K562 (cell line): ENCODE results near the gene CDS2. TPM values are rescaled to one million over a fixed set of nuclear protein-coding genes. Genes with fewer than 3 reads are reported as not detected.
A peak's percentile ranks its signal among the peaks of the same experiment; 100 is the strongest.

Experiments used
- C11orf30 ChIP-seq: fragments of 450-650 bp; IDR thresholded peaks from 2 replicates; pipeline ENCODE4 v1.6.1; 2016; ENCODE audit warnings: low read depth, mild to moderate bottlenecking
- CTBP1 ChIP-seq: fragments of 450-650 bp; IDR thresholded peaks from 2 replicates; pipeline ENCODE4 v1.6.1; 2016; ENCODE audit warnings: borderline replicate concordance
- ELF4 ChIP-seq: fragments of 450-650 bp; formaldehyde crosslinking; IDR thresholded peaks from 2 replicates; pipeline ENCODE4 v1.4.0; 2022; ENCODE audit warnings: missing genetic modification characterization
- HDAC3 ChIP-seq: fragments of 450-650 bp; IDR thresholded peaks from 2 replicates; pipeline ENCODE4 v1.6.1; 2018; ENCODE audit warnings: borderline replicate concordance, mild to moderate bottlenecking, moderate library complexity; ENCODE audit not compliant: partially characterized antibody
- KDM2B ChIP-seq: fragments of 250-450 bp; sonication (Bioruptor Pico); IDR thresholded peaks from 2 replicates; pipeline ENCODE4 v1.8.0; 2021; ENCODE audit warnings: mild to moderate bottlenecking, moderate library complexity
- MCM2 ChIP-seq: fragments of 450-650 bp; IDR thresholded peaks from 2 replicates; pipeline ENCODE4 v1.6.1; 2017; ENCODE audit warnings: low read depth, mild to moderate bottlenecking
- PYGO2 ChIP-seq: fragments of 450-650 bp; IDR thresholded peaks from 2 replicates; pipeline ENCODE4 v1.6.1; 2016; ENCODE audit warnings: mild to moderate bottlenecking, missing genetic modification characterization, moderate library complexity, missing compliant biosample characterization
- RAD51 ChIP-seq: fragments of 450-650 bp; IDR thresholded peaks from 2 replicates; pipeline ENCODE4 v1.7.1; 2016; ENCODE audit warnings: low read depth, mild to moderate bottlenecking, borderline replicate concordance
- SMARCA5 ChIP-seq: fragments of 450-650 bp; IDR thresholded peaks from 2 replicates; pipeline ENCODE4 v1.6.1; 2016
- TBP ChIP-seq: optimal IDR thresholded peaks from 2 replicates; pipeline ENCODE3; 2011; ENCODE audit warnings: low read depth, low read length, improper control_type of control experiment
- THRAP3 ChIP-seq: fragments of 450-650 bp; IDR thresholded peaks from 2 replicates; pipeline ENCODE4 v1.6.1; 2016; ENCODE audit warnings: mild to moderate bottlenecking, inconsistent platforms, borderline replicate concordance
- TSHZ1 ChIP-seq: fragments of 250-450 bp; sonication (Bioruptor Pico); IDR thresholded peaks from 2 replicates; pipeline ENCODE4 v1.4.0; 2020; ENCODE audit warnings: mild to moderate bottlenecking, moderate library complexity
- YBX1 ChIP-seq: fragments of 450-650 bp; IDR thresholded peaks from 2 replicates; pipeline ENCODE4 v1.7.1; 2016; ENCODE audit warnings: mild to moderate bottlenecking
- ZMIZ1 ChIP-seq, 2 experiments: fragments of 150-350 bp in 1 of 2; IDR thresholded peaks; 2 replicates each; pipeline ENCODE4 v1.6.1; 2012 to 2016; ENCODE audit warnings: low read depth in 2 of 2, low read length in 2 of 2, mild to moderate bottlenecking in 1 of 2, moderate library complexity in 1 of 2
- ZNF239 ChIP-seq: fragments of 250-450 bp; sonication (Bioruptor Pico); IDR thresholded peaks from 2 replicates; pipeline ENCODE4 v1.4.0; 2020; ENCODE audit warnings: mild to moderate bottlenecking
- ZNF551 ChIP-seq: fragments of 250-450 bp; sonication (Bioruptor Pico); IDR thresholded peaks from 2 replicates; pipeline ENCODE4 v1.5.0; 2021; ENCODE audit warnings: mild to moderate bottlenecking, moderate library complexity
- ZNF764 ChIP-seq: fragments of 250-450 bp; sonication (Bioruptor Pico); IDR thresholded peaks from 2 replicates; pipeline ENCODE4 v1.4.0; 2020; ENCODE audit warnings: low read depth, mild to moderate bottlenecking, moderate library complexity
- polyA plus RNA-seq, 8 experiments: library from polyadenylated mRNA; depleted of rRNA in 4 of 8; stranded (reverse) in 5 of 8; unstranded in 3 of 8; fragments of >200 nt; fragmentation: Nextera tagmentation in 2 of 8; fragmentation: Illumina TruSeq in 1 of 8; extraction: Ambion mirVana in 2 of 8; extraction: Trizol in 1 of 8; gene quantifications; 2 replicates each; pipeline versions ENCODE4 v1.2.1 to v1.2.3, GENCODE V29; 2011 to 2014; ENCODE audit warnings: inconsistent platforms in 1 of 8, missing spikeins in 1 of 8
- total RNA-seq, 7 experiments: library from RNA; depleted of rRNA in 6 of 7; stranded (reverse); fragments of >200 nt in 6 of 7; fragmentation: Illumina TruSeq in 2 of 7; extraction: Trizol in 2 of 7; gene quantifications; 2 replicates each; pipeline versions ENCODE4 v1.2.1 to v1.2.3, GENCODE V29; 2011 to 2021; ENCODE audit warnings: low replicate concordance in 1 of 7
- TF ChIP-seq, protein P1 (sequence below): fragments of 250-450 bp; sonication (Bioruptor Pico); IDR thresholded peaks from 2 replicates; pipeline ENCODE4 v1.5.0; 2022; ENCODE audit warnings: mild to moderate bottlenecking
- TF ChIP-seq, protein P2 (sequence below): sonication (generic); formaldehyde crosslinking; IDR thresholded peaks from 2 replicates; pipeline ENCODE4 v1.9.0; 2022; ENCODE audit warnings: mild to moderate bottlenecking, missing genetic modification reagents

CDS2 gene
- total and polyA plus RNA-seq, 9 of the 15 experiments (the other 6 are each of a cell fraction or from before 2014, with no cell fraction given): 6.4 to 46.4 (median 12.2) TPM

GRCh38 chr20:5119435-5120184 is 7.2 kb upstream of the CDS2 start, which contains the start of gene PCNA (continued):
- TF ChIP-seq TSHZ1: no peak
- TF ChIP-seq HDAC3: no peak
- TF ChIP-seq, protein P1, sequence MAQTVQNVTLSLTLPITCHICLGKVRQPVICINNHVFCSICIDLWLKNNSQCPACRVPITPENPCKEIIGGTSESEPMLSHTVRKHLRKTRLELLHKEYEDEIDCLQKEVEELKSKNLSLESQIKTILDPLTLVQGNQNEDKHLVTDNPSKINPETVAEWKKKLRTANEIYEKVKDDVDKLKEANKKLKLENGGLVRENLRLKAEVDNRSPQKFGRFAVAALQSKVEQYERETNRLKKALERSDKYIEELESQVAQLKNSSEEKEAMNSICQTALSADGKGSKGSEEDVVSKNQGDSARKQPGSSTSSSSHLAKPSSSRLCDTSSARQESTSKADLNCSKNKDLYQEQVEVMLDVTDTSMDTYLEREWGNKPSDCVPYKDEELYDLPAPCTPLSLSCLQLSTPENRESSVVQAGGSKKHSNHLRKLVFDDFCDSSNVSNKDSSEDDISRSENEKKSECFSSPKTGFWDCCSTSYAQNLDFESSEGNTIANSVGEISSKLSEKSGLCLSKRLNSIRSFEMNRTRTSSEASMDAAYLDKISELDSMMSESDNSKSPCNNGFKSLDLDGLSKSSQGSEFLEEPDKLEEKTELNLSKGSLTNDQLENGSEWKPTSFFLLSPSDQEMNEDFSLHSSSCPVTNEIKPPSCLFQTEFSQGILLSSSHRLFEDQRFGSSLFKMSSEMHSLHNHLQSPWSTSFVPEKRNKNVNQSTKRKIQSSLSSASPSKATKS (CRISPR knock-in tag): no peak
- no peak for TF ChIP-seq SMARCA5
- no peak for TF ChIP-seq RAD51
- no peak for TF ChIP-seq ZNF764 (CRISPR knock-in tag)
- TF ChIP-seq THRAP3: no peak
- TF ChIP-seq C11orf30: peak; percentile 38; the same call in 1 of the 2 replicates
- no peak for TF ChIP-seq YBX1
- no peak for TF ChIP-seq ZNF239 (CRISPR knock-in tag)
- TF ChIP-seq ZMIZ1 (IDR thresholded peaks at IDR 0.05; ENCODE audit: low read depth in 2 of 2, low read length in 2 of 2): no peak; a peak in 1 of 4 replicates
- TF ChIP-seq, protein P2, sequence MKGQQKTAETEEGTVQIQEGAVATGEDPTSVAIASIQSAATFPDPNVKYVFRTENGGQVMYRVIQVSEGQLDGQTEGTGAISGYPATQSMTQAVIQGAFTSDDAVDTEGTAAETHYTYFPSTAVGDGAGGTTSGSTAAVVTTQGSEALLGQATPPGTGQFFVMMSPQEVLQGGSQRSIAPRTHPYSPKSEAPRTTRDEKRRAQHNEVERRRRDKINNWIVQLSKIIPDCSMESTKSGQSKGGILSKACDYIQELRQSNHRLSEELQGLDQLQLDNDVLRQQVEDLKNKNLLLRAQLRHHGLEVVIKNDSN (CRISPR knock-in tag): peak; percentile 62; the same call in 1 of the 2 replicates
- TF ChIP-seq TBP: peak; percentile 97
- TF ChIP-seq CTBP1: peak; percentile 90
- no peak for TF ChIP-seq MCM2
- no peak for TF ChIP-seq PYGO2
- TF ChIP-seq ZNF551 (CRISPR knock-in tag): no peak
- no peak for TF ChIP-seq ELF4 (CRISPR knock-in tag)
- TF ChIP-seq KDM2B (CRISPR knock-in tag): no peak
